GM23338 (cell line): Measurements from ENCODE around the gene SLC16A9.

ENCODE experiments used
- CREB1 ChIP-seq: fragments of 250-450 bp; sonication (Bioruptor Pico); IDR thresholded peaks from 2 replicates; pipeline ENCODE4 v1.5.0; 2020; ENCODE audit warnings: low read depth, mild to moderate bottlenecking, moderate library complexity
- EZH2 ChIP-seq: fragments of 200-600 bp; sonication (generic); IDR thresholded peaks from one replicate; pipeline ENCODE4 v1.8.0; 2017; ENCODE audit warnings: antibody characterized with exemption, mild to moderate bottlenecking, low read depth; ENCODE audit not compliant: unreplicated experiment
- EZH2phosphoT487 ChIP-seq: fragments of 200-600 bp; sonication (generic); IDR thresholded peaks from one replicate; pipeline ENCODE4 v1.8.1; 2018; ENCODE audit warnings: antibody characterized with exemption; ENCODE audit not compliant: unreplicated experiment
- JUNB ChIP-seq: IDR thresholded peaks from one replicate; pipeline ENCODE4 v1.6.1; 2016; ENCODE audit warnings: antibody characterized with exemption; ENCODE audit not compliant: unreplicated experiment
- NANOG ChIP-seq: IDR thresholded peaks from 2 replicates; pipeline ENCODE4 v1.6.1; 2016; ENCODE audit warnings: antibody characterized with exemption, borderline replicate concordance
- POLR2AphosphoS5 ChIP-seq: IDR thresholded peaks from 2 replicates; pipeline ENCODE4 v1.6.1; 2016; ENCODE audit warnings: antibody characterized with exemption, low read depth
- STAT1 ChIP-seq: IDR thresholded peaks from one replicate; pipeline ENCODE4 v1.6.1; 2016; ENCODE audit warnings: antibody characterized with exemption; ENCODE audit not compliant: unreplicated experiment
- ZNF114 ChIP-seq: fragments of 250-450 bp; sonication (Bioruptor Pico); IDR thresholded peaks from 2 replicates; pipeline ENCODE4 v1.5.0; 2020; ENCODE audit warnings: mild to moderate bottlenecking, moderate library complexity
- ZNF331 ChIP-seq: fragments of 250-450 bp; sonication (Bioruptor Pico); IDR thresholded peaks from 2 replicates; pipeline ENCODE4 v1.5.0; 2020; ENCODE audit warnings: low read depth, mild to moderate bottlenecking, moderate library complexity
- TF ChIP-seq, protein P1 (sequence below), 2 experiments: fragments of 200-600 bp in 1 of 2; sonication (generic) in 1 of 2; conservative IDR thresholded peaks; 2 replicates each; pipeline versions ENCODE4 v1.5.1 to v1.6.1; 2016 to 2017; ENCODE audit warnings: antibody characterized with exemption in 2 of 2, low read depth in 2 of 2, mild to moderate bottlenecking in 2 of 2, moderate library complexity in 1 of 2
- TF ChIP-seq, protein P2 (sequence below): IDR thresholded peaks from one replicate; pipeline ENCODE4 v1.6.1; 2018; ENCODE audit warnings: antibody characterized with exemption; ENCODE audit not compliant: unreplicated experiment
- TF ChIP-seq, protein P3 (sequence below): IDR thresholded peaks from 2 replicates; pipeline ENCODE4 v1.6.1; 2016; ENCODE audit warnings: antibody characterized with exemption
- TF ChIP-seq, protein P4 (sequence below): fragments of 250-450 bp; sonication (Bioruptor Pico); IDR thresholded peaks from 2 replicates; pipeline ENCODE4 v1.5.0; 2020; ENCODE audit warnings: mild to moderate bottlenecking, moderate library complexity

DNA sequence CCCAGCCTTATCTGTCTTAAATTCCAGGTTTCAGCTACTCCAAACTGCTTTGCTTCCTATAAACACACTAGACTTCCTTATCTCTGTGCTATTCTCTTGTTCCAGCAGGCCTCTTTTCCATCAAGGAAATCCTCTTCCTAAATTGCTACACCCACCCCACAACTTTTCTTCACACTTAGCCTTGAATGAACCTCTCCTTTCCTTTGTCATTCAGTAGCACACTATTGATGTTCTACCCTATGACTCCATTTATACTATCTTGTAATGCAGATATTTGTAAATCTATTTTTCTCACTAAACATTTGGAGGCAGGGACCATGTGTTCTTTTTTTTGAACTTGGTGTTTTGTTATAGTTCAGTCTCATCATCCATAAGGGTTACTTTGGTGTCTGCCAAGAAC is 3.7 kb downstream of the SLC16A9 start:
- TF ChIP-seq, protein P1, sequence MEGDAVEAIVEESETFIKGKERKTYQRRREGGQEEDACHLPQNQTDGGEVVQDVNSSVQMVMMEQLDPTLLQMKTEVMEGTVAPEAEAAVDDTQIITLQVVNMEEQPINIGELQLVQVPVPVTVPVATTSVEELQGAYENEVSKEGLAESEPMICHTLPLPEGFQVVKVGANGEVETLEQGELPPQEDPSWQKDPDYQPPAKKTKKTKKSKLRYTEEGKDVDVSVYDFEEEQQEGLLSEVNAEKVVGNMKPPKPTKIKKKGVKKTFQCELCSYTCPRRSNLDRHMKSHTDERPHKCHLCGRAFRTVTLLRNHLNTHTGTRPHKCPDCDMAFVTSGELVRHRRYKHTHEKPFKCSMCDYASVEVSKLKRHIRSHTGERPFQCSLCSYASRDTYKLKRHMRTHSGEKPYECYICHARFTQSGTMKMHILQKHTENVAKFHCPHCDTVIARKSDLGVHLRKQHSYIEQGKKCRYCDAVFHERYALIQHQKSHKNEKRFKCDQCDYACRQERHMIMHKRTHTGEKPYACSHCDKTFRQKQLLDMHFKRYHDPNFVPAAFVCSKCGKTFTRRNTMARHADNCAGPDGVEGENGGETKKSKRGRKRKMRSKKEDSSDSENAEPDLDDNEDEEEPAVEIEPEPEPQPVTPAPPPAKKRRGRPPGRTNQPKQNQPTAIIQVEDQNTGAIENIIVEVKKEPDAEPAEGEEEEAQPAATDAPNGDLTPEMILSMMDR (conservative IDR thresholded peaks at IDR 0.05; ENCODE audit: low read depth in 2 of 2) = no peak
- TF ChIP-seq EZH2phosphoT487 (no peak), EZH2 (no peak), CREB1 (CRISPR knock-in tag) (no peak), JUNB (no peak), ZNF331 (CRISPR knock-in tag) (no peak), ZNF114 (CRISPR knock-in tag) (no peak), POLR2AphosphoS5 (no peak), NANOG (no peak), STAT1 (no peak)
- TF ChIP-seq, protein P2, sequence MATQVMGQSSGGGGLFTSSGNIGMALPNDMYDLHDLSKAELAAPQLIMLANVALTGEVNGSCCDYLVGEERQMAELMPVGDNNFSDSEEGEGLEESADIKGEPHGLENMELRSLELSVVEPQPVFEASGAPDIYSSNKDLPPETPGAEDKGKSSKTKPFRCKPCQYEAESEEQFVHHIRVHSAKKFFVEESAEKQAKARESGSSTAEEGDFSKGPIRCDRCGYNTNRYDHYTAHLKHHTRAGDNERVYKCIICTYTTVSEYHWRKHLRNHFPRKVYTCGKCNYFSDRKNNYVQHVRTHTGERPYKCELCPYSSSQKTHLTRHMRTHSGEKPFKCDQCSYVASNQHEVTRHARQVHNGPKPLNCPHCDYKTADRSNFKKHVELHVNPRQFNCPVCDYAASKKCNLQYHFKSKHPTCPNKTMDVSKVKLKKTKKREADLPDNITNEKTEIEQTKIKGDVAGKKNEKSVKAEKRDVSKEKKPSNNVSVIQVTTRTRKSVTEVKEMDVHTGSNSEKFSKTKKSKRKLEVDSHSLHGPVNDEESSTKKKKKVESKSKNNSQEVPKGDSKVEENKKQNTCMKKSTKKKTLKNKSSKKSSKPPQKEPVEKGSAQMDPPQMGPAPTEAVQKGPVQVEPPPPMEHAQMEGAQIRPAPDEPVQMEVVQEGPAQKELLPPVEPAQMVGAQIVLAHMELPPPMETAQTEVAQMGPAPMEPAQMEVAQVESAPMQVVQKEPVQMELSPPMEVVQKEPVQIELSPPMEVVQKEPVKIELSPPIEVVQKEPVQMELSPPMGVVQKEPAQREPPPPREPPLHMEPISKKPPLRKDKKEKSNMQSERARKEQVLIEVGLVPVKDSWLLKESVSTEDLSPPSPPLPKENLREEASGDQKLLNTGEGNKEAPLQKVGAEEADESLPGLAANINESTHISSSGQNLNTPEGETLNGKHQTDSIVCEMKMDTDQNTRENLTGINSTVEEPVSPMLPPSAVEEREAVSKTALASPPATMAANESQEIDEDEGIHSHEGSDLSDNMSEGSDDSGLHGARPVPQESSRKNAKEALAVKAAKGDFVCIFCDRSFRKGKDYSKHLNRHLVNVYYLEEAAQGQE = no peak
- TF ChIP-seq, protein P3, sequence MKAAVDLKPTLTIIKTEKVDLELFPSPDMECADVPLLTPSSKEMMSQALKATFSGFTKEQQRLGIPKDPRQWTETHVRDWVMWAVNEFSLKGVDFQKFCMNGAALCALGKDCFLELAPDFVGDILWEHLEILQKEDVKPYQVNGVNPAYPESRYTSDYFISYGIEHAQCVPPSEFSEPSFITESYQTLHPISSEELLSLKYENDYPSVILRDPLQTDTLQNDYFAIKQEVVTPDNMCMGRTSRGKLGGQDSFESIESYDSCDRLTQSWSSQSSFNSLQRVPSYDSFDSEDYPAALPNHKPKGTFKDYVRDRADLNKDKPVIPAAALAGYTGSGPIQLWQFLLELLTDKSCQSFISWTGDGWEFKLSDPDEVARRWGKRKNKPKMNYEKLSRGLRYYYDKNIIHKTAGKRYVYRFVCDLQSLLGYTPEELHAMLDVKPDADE = no peak
- TF ChIP-seq, protein P4, sequence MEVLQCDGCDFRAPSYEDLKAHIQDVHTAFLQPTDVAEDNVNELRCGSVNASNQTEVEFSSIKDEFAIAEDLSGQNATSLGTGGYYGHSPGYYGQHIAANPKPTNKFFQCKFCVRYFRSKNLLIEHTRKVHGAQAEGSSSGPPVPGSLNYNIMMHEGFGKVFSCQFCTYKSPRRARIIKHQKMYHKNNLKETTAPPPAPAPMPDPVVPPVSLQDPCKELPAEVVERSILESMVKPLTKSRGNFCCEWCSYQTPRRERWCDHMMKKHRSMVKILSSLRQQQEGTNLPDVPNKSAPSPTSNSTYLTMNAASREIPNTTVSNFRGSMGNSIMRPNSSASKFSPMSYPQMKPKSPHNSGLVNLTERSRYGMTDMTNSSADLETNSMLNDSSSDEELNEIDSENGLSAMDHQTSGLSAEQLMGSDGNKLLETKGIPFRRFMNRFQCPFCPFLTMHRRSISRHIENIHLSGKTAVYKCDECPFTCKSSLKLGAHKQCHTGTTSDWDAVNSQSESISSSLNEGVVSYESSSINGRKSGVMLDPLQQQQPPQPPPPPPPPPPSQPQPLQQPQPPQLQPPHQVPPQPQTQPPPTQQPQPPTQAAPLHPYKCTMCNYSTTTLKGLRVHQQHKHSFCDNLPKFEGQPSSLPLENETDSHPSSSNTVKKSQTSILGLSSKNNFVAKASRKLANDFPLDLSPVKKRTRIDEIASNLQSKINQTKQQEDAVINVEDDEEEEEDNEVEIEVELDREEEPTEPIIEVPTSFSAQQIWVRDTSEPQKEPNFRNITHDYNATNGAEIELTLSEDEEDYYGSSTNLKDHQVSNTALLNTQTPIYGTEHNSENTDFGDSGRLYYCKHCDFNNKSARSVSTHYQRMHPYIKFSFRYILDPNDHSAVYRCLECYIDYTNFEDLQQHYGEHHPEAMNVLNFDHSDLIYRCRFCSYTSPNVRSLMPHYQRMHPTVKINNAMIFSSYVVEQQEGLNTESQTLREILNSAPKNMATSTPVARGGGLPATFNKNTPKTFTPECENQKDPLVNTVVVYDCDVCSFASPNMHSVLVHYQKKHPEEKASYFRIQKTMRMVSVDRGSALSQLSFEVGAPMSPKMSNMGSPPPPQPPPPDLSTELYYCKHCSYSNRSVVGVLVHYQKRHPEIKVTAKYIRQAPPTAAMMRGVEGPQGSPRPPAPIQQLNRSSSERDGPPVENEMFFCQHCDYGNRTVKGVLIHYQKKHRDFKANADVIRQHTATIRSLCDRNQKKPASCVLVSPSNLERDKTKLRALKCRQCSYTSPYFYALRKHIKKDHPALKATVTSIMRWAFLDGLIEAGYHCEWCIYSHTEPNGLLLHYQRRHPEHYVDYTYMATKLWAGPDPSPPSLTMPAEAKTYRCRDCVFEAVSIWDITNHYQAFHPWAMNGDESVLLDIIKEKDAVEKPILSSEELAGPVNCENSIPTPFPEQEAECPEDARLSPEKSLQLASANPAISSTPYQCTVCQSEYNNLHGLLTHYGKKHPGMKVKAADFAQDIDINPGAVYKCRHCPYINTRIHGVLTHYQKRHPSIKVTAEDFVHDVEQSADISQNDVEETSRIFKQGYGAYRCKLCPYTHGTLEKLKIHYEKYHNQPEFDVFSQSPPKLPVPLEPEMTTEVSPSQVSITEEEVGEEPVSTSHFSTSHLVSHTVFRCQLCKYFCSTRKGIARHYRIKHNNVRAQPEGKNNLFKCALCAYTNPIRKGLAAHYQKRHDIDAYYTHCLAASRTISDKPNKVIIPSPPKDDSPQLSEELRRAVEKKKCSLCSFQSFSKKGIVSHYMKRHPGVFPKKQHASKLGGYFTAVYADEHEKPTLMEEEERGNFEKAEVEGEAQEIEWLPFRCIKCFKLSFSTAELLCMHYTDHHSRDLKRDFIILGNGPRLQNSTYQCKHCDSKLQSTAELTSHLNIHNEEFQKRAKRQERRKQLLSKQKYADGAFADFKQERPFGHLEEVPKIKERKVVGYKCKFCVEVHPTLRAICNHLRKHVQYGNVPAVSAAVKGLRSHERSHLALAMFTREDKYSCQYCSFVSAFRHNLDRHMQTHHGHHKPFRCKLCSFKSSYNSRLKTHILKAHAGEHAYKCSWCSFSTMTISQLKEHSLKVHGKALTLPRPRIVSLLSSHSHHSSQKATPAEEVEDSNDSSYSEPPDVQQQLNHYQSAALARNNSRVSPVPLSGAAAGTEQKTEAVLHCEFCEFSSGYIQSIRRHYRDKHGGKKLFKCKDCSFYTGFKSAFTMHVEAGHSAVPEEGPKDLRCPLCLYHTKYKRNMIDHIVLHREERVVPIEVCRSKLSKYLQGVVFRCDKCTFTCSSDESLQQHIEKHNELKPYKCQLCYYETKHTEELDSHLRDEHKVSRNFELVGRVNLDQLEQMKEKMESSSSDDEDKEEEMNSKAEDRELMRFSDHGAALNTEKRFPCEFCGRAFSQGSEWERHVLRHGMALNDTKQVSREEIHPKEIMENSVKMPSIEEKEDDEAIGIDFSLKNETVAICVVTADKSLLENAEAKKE (CRISPR knock-in tag) = no peak
